Adrenal gland (tissue), 12 donors: ENCODE data around the gene RNF130. TPM values are rescaled to one million over a fixed set of nuclear protein-coding genes. Genes with fewer than 3 reads are reported as not detected.

Experiments
- DNase-seq, 7 donors: peaks; one replicate each; pipeline ENCODE4 v3.0.0-alpha.2; 2019 to 2020
- H3K27ac ChIP-seq, 5 donors: fragments of 200-600 bp; sonication (generic) in 4 of 5; 1 replicate in 3 of 5; 2 replicates in 2 of 5; pipeline versions ENCODE4 v1.5.1 to v1.8.0; 2016 to 2020; ENCODE audit warnings: mild to moderate bottlenecking in 1 of 5
- H3K27me3 ChIP-seq: fragments of 200-600 bp; 2 replicates; pipeline ENCODE4 v1.8.0; 2021
- H3K36me3 ChIP-seq, 2 donors: fragments of 200-600 bp; replicated peaks in 1 of 2; 1 replicate in 1 of 2; 2 replicates in 1 of 2; pipeline versions ENCODE4 v1.5.1 to v1.8.0; 2018 to 2022
- H3K4me1 ChIP-seq, 2 donors: fragments of 200-600 bp; replicated peaks in 1 of 2; 1 replicate in 1 of 2; 2 replicates in 1 of 2; pipeline versions ENCODE4 v1.5.1 to v1.8.0; 2018 to 2021
- H3K4me3 ChIP-seq, 4 donors: fragments of 200-600 bp; sonication (generic) in 3 of 4; one replicate each; pipeline ENCODE4 v1.5.1; 2016 to 2018
- H3K9me3 ChIP-seq, 3 donors: fragments of 200-600 bp; sonication (generic) in 1 of 3; replicated peaks in 1 of 3; 1 replicate in 2 of 3; 2 replicates in 1 of 3; pipeline versions ENCODE4 v1.5.1 to v1.8.0; 2016 to 2021
- CTCF ChIP-seq, 6 experiments: fragments of 450-650 bp in 4 of 6; fragments of 200-600 bp in 2 of 6; sonication (generic) in 1 of 6; IDR thresholded peaks; 1 replicate in 5 of 6; 2 replicates in 1 of 6; pipeline versions ENCODE4 v1.5.1 to v1.8.0; 2016 to 2021; ENCODE audit warnings: antibody characterized with exemption in 6 of 6, mild to moderate bottlenecking in 2 of 6, moderate library complexity in 1 of 6
- POLR2A ChIP-seq, 2 donors: fragments of 450-650 bp; IDR thresholded peaks; one replicate each; pipeline ENCODE4 v1.6.1; 2017; ENCODE audit warnings: antibody characterized with exemption in 2 of 2, mild to moderate bottlenecking in 2 of 2, moderate library complexity in 1 of 2
- WGBS, 4 donors: extraction: QIAGEN DNeasy Blood & Tissue Kit in 2 of 4; methylation state at CpG; one replicate each; pipeline versions ENCODE4 v1.1.5 to v1.1.7; 2013 to 2017; 5-methylcytosine and 5-hydroxymethylcytosine counted together
- intact Hi-C, 2 donors: fragments of 100-400 bp; cut with DNase I; formaldehyde crosslinking; loops; one replicate each; pipeline versions ENCODE4 v1.14.1 to v1.15.0; 2022 to 2023
- polyA plus RNA-seq, 3 donors: library from polyadenylated mRNA; stranded (reverse); fragments of 200-250 nt in 2 of 3; fragments of 350-450 nt in 1 of 3; fragmentation: Illumina TruSeq in 1 of 3; extraction: RNeasy Lipid Tissue Mini Kit (QIAGEN cat#74804) in 1 of 3; gene quantifications; one replicate each; pipeline ENCODE4 v1.2.3, GENCODE V29; 2013 to 2014
- total RNA-seq, 9 donors: library from RNA; depleted of rRNA in 4 of 9; stranded (reverse); fragments of >200 nt in 4 of 9; fragments of 120-200 nt in 1 of 9; fragmentation: NEBNext Ultra II Directional in 1 of 9; extraction: Animal tissue kit (Norgen Biotek cat#: 25700) in 1 of 9; gene quantifications; one replicate each; pipeline versions ENCODE4 v1.1.0 to v1.2.4, GENCODE V29; 2013 to 2023
- donor health status: healthy with polysubstance abuse.
- donor health status: Bipolar disorder and iron deficiency.
- donor health status: DM: yes; HTN: yes; CAD: no.
- donor health status: DM: no; HTN: no; CAD: no.
- donor health status: DM: no; HTN: no; CAD: no.
- donor health status: DM: yes; HTN: yes; CAD: no.

RNF130 gene
- total and polyA plus RNA-seq, 12 donors, result 36.8 to 138 (median 75.1) TPM

- Histone ChIP-seq H3K36me3 (no peaks in the 10 kb centered on the region), H3K9me3 (no peaks in the 10 kb centered on the region), H3K4me3 (peak overlapping the region in 1 of 4 donors; percentile 96), H3K27me3 (no peaks in the 10 kb centered on the region), H3K4me1 (peaks cover 12 to 20% of the 10 kb centered on the region in 2 donors), H3K27ac (peak overlapping the region in 2 of 5 donors; percentile 96 to 99)
- DNase-seq, result peak in 6 of 7 donors; percentile 41 to 70 (median 52)
- intact Hi-C loops, result loop anchor here in 1 of 2 donors (10.0 kb wide), 1 partner anchor 165 kb away; the partner anchor contains the start of gene TBC1D9B
- TF ChIP-seq POLR2A (IDR thresholded peaks at IDR 0.05) (no peak), CTCF (IDR thresholded peaks at IDR 0.05) (no peak)
- 71 to 79% (median 77%) methylated on average over 9 of the region's 9 CpGs for WGBS, 4 donors
Measured at GRCh38 chr5:180069589-180070247, 1.8 kb downstream of the RNF130 start.

GRCh38 chr5:180068519-180069090 is 3.0 kb downstream of the RNF130 start:
- Histone ChIP-seq H3K4me3 (no peak overlapping the region), H3K4me1 (peaks cover 12 to 20% of the 10 kb centered on the region in 2 donors), H3K27me3 (no peaks in the 10 kb centered on the region), H3K27ac (no peak overlapping the region), H3K36me3 (no peaks in the 10 kb centered on the region), H3K9me3 (no peaks in the 10 kb centered on the region)
- intact Hi-C loops, result no loop called here
- no peak for TF ChIP-seq POLR2A (IDR thresholded peaks at IDR 0.05)
- TF ChIP-seq CTCF (IDR thresholded peaks at IDR 0.05), result no peak
- WGBS, 4 donors, result 62 to 70% (median 64%) methylated on average over 6 of the region's 6 CpGs
- no peak for DNase-seq

GRCh38 chr5:180067986-180068385 is 3.6 kb downstream of the RNF130 start:
- no peak overlapping the region for H3K27ac ChIP-seq
- peak in 1 of 7 donors; percentile 30 for DNase-seq
- H3K4me1 ChIP-seq, result peaks cover 12 to 20% of the 10 kb centered on the region in 2 donors
- TF ChIP-seq POLR2A (IDR thresholded peaks at IDR 0.05) (no peak), CTCF (IDR thresholded peaks at IDR 0.05) (no peak)
- intact Hi-C loops, result no loop called here
- WGBS, 4 donors, result 73 to 87% (median 86%) methylated on average over 4 of the region's 4 CpGs
- no peaks in the 10 kb centered on the region for H3K9me3 ChIP-seq
- H3K36me3 ChIP-seq, result no peaks in the 10 kb centered on the region
- no peaks in the 10 kb centered on the region for H3K27me3 ChIP-seq
- H3K4me3 ChIP-seq, result no peak overlapping the region

GRCh38 chr5:180060192-180060591 is 11.4 kb downstream of the RNF130 start:
- Histone ChIP-seq H3K4me3 (no peak overlapping the region), H3K27ac (no peak overlapping the region), H3K36me3 (no peaks in the 10 kb centered on the region), H3K27me3 (no peaks in the 10 kb centered on the region), H3K9me3 (no peaks in the 10 kb centered on the region), H3K4me1 (no peaks in the 10 kb centered on the region)
- DNase-seq, result no peak
- TF ChIP-seq POLR2A (IDR thresholded peaks at IDR 0.05), result no peak
- no peak for TF ChIP-seq CTCF (IDR thresholded peaks at IDR 0.05)
- 91 to 98% (median 97%) methylated on average over 7 of the region's 7 CpGs for WGBS, 4 donors
- intact Hi-C loops, result no loop called here
